OCI-LY1 (cell line): Measurements from ENCODE around the gene UMODL1.

ENCODE experiments used
- H2AFZ ChIP-seq: fragments of 200-600 bp; sonication (generic), shearing (Covaris generic); 2 replicates; pipeline ENCODE4 v1.6.0; 2014; ENCODE audit warnings: antibody characterized with exemption, mild to moderate bottlenecking, low read length
- H3F3A ChIP-seq: fragments of 200-600 bp; sonication (generic), shearing (Covaris generic); 2 replicates; pipeline ENCODE4 v1.6.0; 2014; ENCODE audit warnings: mild to moderate bottlenecking, antibody characterized with exemption, low read length, moderate library complexity; ENCODE audit not compliant: insufficient read depth
- H3K27ac ChIP-seq: fragments of 200-600 bp; sonication (generic); 2 replicates; pipeline ENCODE4 v1.5.1; 2014; ENCODE audit warnings: low read length, mixed run types, mild to moderate bottlenecking, low read depth; ENCODE audit not compliant: poor library complexity, severe bottlenecking
- H3K27me3 ChIP-seq: fragments of 200-600 bp; sonication (generic); 2 replicates; pipeline ENCODE4 v1.6.0; 2014; ENCODE audit warnings: antibody characterized with exemption, mild to moderate bottlenecking, low read length, moderate library complexity; ENCODE audit not compliant: insufficient read depth
- H3K36me3 ChIP-seq: fragments of 200-600 bp; sonication (generic); 2 replicates; pipeline ENCODE4 v1.6.1; 2014; ENCODE audit warnings: mild to moderate bottlenecking, antibody characterized with exemption, low read length, moderate library complexity, mixed read lengths; ENCODE audit not compliant: insufficient read depth
- H3K4me1 ChIP-seq: fragments of 200-600 bp; sonication (generic); 2 replicates; pipeline ENCODE4 v1.5.1; 2014; ENCODE audit warnings: mild to moderate bottlenecking, low read length, moderate library complexity; ENCODE audit not compliant: insufficient read depth, severe bottlenecking
- H3K4me2 ChIP-seq: fragments of 200-600 bp; sonication (generic), shearing (Covaris generic); 2 replicates; pipeline ENCODE4 v1.6.1; 2014; ENCODE audit warnings: low read length
- H3K4me3 ChIP-seq: fragments of 200-600 bp; sonication (generic); 2 replicates; pipeline ENCODE4 v1.5.1; 2014; ENCODE audit warnings: low read length, low read depth, mild to moderate bottlenecking, mixed read lengths; ENCODE audit not compliant: poor library complexity, severe bottlenecking
- H3K79me2 ChIP-seq: fragments of 200-600 bp; shearing (Covaris generic); 2 replicates; pipeline ENCODE4 v1.6.1; 2016; ENCODE audit warnings: mixed run types, low read length, mixed read lengths; ENCODE audit not compliant: insufficient read depth
- H3K9ac ChIP-seq: fragments of 200-600 bp; sonication (generic), shearing (Covaris generic); 2 replicates; pipeline ENCODE4 v1.6.1; 2014; ENCODE audit warnings: mild to moderate bottlenecking, low read length, mixed read lengths
- H3K9me2 ChIP-seq: fragments of 200-600 bp; sonication (generic), shearing (Covaris generic); 2 replicates; pipeline ENCODE4 v1.6.1; 2014; ENCODE audit warnings: low read depth, mild to moderate bottlenecking, low read length, mixed read lengths
- H3K9me3 ChIP-seq: fragments of 200-600 bp; shearing (Covaris generic); 2 replicates; pipeline ENCODE4 v1.6.1; 2014; ENCODE audit warnings: low read length, mixed read lengths
- H4K20me1 ChIP-seq: fragments of 200-600 bp; sonication (generic), shearing (Covaris generic); 2 replicates; pipeline ENCODE4 v1.6.0; 2016; ENCODE audit warnings: mild to moderate bottlenecking, low read length; ENCODE audit not compliant: insufficient read depth
- CTCF ChIP-seq: fragments of 200-600 bp; sonication (generic), shearing (Covaris generic); IDR thresholded peaks from 2 replicates; pipeline ENCODE4 v1.5.1; 2017; ENCODE audit warnings: mild to moderate bottlenecking, antibody characterized with exemption, low read length, moderate library complexity, mixed read lengths
- EZH2 ChIP-seq: fragments of 200-600 bp; sonication (generic), shearing (Covaris generic); IDR thresholded peaks from 2 replicates; pipeline ENCODE4 v1.8.0; 2017; ENCODE audit warnings: borderline replicate concordance, mixed run types, mild to moderate bottlenecking, antibody characterized with exemption, low read length, moderate library complexity, mixed read lengths

The UMODL1 gene

GRCh38 chr21:42098957-42099505 is 27.9 kb downstream of the UMODL1 start:
- Histone ChIP-seq H2AFZ (no peak overlapping the region), H3K36me3 (no peaks in the 10 kb centered on the region; the same call in 1 of the 2 replicates), H3K9ac (no peak overlapping the region), H3K27ac (no peak overlapping the region), H3K4me1 (peaks cover 18% of the 10 kb centered on the region), H3K9me2 (no peaks in the 10 kb centered on the region), H3F3A (no peaks in the 10 kb centered on the region), H3K79me2 (no peaks in the 10 kb centered on the region), H3K4me3 (no peak overlapping the region), H3K9me3 (no peaks in the 10 kb centered on the region), H3K27me3 (peaks cover 17% of the 10 kb centered on the region; the same call in 1 of the 2 replicates), H4K20me1 (no peaks in the 10 kb centered on the region), H3K4me2 (no peak overlapping the region)
- TF ChIP-seq CTCF (no peak), EZH2 (no peak)

- no peaks in the 10 kb centered on the region for H3F3A ChIP-seq
- no peaks in the 10 kb centered on the region for H3K36me3 ChIP-seq
- no peaks in the 10 kb centered on the region for H4K20me1 ChIP-seq
- no peak overlapping the region for H3K9ac ChIP-seq
- H3K4me3 ChIP-seq, result no peak overlapping the region
- H3K79me2 ChIP-seq, result no peaks in the 10 kb centered on the region
- no peaks in the 10 kb centered on the region for H3K9me3 ChIP-seq
- no peak overlapping the region for H2AFZ ChIP-seq
- H3K9me2 ChIP-seq, result no peaks in the 10 kb centered on the region
- no peak overlapping the region for H3K27ac ChIP-seq
- peaks cover 17% of the 10 kb centered on the region; the same call in 1 of the 2 replicates for H3K27me3 ChIP-seq
- no peak overlapping the region; the same call in 1 of the 2 replicates for H3K4me2 ChIP-seq
- peaks cover 18% of the 10 kb centered on the region for H3K4me1 ChIP-seq
- no peak for TF ChIP-seq EZH2
- no peak for TF ChIP-seq CTCF
Observed at GRCh38 chr21:42101246-42101645, 30.1 kb downstream of the UMODL1 start.

- H3K79me2 ChIP-seq, result no peaks in the 10 kb centered on the region
- no peak overlapping the region for H3K9ac ChIP-seq
- H3K4me3 ChIP-seq, result no peak overlapping the region
- peaks cover 18% of the 10 kb centered on the region for H3K4me1 ChIP-seq
- no peaks in the 10 kb centered on the region for H4K20me1 ChIP-seq
- TF ChIP-seq CTCF (no peak), EZH2 (no peak)
- H2AFZ ChIP-seq, result no peak overlapping the region
- no peaks in the 10 kb centered on the region for H3K9me2 ChIP-seq
- H3K9me3 ChIP-seq, result no peaks in the 10 kb centered on the region
- H3K36me3 ChIP-seq, result no peaks in the 10 kb centered on the region
- H3F3A ChIP-seq, result no peaks in the 10 kb centered on the region
- peaks cover 13% of the 10 kb centered on the region; the same call in 1 of the 2 replicates for H3K27me3 ChIP-seq
- H3K4me2 ChIP-seq, result no peak overlapping the region; the same call in 1 of the 2 replicates
- H3K27ac ChIP-seq, result no peak overlapping the region
Observed at GRCh38 chr21:42102076-42102475, 31.0 kb downstream of the UMODL1 start.
